Stimulated activated CD8-positive, alpha-beta memory T cell treated with anti-CD3 and anti-CD28 coated beads, Interleukin-7, amount 100 ng/mL, for 4 hours (primary cell): ENCODE results near the gene HDAC4.
A peak's percentile ranks its signal among the peaks of the same experiment; 100 is the strongest.

Source experiments
- DNase-seq, 2 donors: peaks; one replicate each; pipeline ENCODE4 v3.0.0-alpha.2; 2020; ENCODE audit warnings: low read depth in 2 of 2

The HDAC4 gene

DNA sequence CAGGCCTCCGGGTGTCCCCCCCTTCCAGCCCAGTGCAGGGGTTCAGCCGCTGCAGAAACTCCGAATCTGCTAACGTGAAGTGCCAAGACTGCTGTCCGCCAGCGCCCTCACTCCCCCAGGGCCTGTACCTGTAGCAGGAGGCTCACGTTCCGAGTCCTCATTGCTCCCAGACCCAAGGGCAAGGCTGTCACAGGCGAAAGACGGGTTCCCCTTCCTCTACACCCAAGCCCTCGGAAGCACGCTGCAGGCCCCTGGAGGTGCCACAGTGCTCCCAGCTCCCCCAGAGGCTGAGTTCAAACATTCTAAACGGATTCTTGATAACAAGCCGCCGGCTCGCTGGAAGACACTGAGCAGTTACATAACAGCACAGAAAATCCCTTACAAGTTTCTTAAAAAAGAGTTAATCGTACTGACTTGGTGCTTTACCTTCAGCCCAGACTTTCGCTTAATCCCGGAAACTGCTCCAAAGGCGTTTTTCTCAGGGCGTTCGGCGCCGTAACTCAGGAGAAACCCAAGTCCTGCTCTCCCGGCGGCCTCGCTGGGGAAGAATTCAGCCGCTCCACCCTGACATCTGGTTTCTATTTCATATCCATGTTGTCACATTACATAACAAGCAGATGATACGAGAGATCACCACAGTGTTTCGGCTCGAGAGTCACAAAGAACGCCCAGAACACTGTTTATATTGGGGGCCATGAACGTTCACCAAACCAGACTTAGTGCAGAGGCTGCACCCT is 92.0 kb downstream of the HDAC4 start:
- DNase-seq, result no peak

DNA sequence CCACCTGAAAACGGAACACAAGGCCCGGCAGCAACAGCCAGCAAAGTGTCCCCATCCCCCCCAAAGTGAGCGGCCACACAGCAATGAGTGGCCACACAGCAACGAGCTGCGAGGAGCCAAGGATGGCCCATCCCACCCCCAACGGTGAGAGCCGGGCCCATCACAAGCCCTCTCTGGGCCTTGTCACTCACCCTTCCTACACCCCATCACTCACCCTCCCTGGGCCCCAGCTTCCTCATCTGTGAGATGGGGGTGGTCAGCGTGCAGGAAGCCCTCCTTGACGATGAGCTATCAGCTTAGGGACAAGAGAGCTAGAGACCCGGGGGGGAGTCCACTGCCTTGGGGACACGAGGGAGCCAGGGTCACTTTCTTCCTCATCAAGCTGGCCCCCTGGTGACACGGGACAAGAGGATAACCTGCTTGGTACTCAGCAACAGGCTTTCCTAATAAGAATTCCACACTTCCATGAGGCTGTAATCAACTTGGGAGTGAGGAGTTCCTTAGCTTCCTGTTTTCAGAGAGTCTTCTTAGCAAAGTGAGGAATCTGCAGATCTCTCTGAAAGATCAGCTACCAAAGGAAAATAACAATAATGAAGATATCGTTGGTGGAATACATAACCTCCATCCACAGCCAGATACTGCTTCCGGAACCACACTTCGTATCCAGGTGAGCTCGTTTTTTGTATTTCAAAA is 92.8 kb downstream of the HDAC4 start:
- DNase-seq, result no peak

DNA sequence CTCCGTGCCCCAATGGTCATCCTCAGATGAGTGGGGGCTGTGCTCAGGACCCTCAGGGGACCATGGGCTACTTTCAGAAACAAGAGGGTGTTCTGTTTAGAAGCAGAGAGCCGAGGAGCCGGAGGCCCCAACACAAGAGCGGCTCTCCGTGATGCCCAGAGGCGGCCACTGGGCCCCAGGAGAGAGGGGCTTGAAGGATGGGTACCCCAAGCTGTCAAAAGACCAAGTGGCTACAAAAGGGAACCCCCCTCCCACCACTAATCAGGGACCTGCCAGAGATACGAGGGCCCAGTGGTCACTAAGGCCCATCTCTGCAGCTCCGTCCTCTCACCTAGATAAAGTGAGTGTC is 93.6 kb downstream of the HDAC4 start:
- DNase-seq, result no peak

DNA sequence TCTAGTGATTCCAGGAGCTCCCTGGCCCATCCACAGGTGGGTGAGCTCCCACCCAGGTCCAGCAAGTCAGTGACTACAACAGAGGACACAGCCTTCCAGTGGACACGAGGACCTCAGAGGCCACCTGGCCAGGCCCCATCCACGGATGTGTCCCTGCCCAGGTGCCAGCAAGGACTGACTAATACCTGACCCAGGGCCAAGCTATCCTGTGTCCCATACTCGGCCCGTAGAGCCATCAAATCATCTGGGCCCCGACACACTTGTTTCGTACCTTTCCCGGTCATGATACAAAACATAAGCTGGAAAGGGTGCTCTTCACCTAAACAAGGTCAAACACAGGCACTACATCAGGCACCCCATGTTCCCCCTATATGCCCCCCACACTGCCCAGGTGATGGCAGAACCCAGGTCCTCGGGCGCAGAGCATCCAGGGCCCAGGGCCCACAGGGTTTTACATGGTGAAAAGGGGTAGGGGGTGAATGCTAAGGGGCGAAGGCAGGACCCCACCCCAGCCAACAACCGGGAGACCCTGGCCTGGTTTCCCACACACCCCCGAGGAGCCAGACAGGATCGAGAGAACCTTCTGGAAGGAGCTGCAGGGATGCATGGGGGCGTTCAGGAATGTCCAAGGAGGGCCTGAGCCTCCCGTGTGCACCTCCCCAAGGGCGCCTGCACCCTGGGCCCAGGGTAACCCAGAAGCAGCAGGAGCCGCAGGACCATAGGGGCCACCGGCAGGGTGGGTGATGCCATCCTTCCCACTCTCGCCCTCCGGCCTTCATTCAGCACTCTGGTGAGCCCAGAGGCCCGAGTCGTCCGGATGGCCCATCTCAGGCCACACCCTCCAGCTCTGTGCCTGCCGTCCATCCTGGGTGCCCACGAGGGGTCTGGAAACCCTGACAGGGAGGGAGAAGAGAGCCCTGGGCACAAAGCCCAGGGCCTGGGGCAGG is 94.3 kb downstream of the HDAC4 start:
- DNase-seq, result no peak

DNA sequence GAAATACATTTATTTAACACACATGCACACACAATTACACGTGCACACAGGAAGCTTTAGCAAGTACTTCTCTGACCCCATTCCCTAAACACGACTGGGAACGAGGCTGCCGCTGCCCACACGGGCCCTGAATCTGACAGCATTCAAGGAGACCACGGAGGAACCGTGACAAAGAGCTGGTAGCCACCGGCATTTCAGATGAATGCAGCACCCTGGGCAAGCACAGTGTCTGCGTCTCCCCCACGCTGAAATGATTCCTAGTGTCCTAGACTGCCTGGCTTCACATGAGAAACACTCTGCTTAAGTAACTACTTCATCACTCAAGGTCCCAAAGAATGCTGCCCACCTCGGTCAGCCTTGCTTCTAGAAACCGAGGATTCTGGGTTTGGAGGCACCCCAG is 95.0 kb downstream of the HDAC4 start:
- DNase-seq, result no peak

DNA sequence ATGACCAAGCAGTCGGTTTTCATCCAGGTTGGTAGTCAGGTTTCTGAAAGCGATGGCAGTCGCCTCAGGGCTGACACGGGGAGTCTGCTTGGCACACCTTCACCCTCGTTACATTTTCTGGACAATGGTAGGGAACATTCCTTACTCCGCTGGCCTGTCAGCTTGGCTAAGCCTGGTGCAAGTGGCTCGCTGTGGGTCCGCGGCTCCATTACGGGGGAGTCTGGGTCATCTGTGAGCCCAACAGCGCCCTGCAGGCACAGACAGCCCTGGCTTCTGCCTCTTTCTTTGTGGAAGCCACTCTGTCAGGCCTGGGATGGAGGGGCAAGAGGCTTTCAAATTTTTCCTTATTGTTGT is 95.6 kb downstream of the HDAC4 start:
- no peak for DNase-seq

DNA sequence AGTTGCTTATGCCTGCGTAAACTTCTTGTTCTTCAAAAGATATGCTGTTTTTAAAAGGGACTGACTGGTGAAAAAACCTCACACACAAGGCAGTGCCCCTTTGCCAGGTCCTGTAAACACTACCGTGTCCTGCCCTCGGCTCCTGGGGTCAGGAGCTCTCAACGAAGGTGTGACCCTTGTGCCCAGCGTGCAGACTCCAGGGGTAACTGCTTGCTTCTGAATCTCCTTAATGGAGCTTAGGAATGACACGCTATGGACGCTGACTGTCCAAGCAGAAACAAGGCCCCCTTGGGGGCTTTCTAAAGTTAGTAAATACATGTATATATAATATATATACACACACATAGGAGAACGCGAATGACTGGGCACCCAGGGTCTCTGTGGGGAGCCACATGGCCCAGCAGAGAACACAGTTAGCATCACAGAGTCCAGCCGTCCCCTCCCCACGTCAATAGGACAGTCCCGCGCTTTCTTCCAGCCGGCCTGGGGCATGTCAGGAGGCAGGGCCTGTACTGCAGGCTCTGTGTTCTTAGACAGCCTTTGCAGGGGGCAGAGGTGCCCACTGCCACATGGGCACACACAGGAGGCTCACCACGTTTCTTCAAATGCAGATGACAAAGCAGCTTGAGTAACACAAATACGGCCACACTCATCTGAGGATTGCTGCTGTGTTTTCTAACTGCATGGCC is 96.1 kb downstream of the HDAC4 start:
- no peak for DNase-seq

DNA sequence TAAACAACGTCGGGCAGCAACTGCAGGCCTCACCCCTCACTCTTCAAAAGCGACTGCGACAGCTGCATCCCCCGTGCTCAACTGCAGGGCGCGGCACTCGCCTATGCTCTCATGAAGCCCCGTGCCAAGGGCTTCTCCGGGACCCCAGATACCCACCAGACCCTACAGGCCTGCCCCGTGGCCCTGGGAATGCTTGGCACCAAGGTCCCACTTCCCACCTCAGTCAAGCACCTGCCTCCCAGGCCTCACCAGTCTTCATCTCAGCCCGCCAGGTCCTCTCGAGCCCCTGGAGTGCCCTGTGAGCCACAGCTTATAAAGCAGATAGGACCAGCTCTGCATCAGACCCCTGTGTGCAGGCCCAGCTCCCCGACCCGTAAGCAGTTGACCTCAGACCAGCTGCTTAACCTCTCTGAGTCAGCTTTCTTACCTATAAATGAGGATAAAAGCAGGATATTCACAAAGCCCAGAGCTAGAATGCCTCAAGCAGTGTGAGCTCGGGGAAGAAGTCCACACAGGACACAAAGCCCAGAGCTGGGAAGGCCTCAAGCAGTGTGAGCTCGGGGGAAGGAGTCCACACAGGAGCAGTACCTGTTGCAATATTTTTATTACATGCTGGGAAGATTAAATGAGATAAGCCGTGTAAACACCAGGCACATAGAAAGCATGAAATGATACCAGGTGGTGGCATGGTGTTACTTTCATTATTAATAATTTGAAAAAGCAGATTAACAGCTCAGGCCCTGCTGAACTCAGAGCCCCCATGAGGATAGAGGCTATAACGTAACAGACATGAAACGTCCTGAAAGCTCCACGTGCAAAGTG is 96.9 kb downstream of the HDAC4 start:
- DNase-seq, result no peak

DNA sequence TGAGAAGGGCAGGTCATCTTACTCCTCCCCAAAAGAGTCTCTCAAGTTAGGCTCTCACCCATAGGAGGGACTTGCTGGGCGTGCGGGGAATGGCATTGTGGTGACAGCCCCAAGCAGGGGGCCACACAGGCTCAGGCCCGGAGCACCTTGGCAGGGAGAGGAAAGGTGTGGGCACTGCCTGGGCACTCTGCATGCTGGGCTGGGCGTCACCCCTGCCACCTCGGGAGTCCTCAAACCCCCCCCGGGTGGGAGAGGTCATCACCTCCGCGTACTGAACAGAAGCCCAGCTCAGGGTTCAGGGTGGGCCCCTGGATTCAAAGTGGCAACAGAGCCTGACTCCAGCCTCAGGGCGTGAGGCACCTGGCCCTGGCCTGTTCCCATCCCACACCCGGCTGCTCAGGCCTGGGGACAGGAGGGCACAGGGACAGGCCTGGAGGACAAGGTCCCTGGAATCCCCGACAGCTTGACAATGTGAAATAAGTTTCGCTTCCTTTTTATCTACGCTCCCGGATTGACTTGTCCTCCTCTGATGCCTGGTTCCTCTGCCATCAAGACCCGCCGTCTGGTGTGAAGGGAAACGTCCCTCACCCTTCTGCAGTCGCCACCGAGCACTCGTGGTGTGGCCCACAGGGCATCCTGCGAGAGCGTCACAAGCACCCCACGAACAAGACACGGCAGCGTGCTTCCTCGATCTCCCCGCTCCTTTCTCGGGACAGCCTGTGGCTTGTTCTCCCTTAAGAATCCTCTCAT is 97.8 kb downstream of the HDAC4 start:
- no peak for DNase-seq

DNA sequence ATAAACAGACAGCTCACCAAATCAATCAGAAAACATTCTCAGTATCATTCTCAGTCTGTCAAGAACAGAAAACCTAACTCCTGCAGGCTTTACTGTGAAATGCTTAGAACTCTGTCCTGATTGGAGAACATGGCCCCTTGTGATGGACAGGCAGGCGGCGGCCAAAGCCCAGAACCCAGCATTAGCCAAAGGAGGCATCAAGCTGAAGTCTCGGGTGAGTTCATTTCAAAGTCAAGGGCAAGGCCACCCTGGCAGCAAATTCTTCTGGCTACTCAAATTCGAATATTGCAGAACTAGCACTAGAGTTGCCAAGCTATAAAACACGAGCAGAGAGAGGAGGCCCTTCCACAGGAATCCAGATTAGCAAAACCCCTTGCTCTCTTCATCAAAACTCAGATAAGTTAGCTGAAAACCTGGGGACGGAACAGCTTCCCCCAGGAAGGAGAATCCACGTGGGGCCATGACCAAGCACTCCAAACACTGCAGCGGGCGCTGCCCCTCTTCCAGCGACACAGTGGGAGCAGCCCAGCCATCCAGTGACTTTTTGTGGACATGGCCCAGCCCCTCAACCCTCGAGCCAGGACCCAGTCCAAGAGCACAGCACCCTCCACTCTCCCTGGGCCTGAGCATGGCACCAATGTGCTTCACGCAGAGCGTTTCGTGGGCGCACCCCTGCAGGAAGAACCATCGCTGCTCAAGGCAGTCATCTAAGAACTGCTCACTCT is 98.6 kb downstream of the HDAC4 start:
- no peak for DNase-seq

DNA sequence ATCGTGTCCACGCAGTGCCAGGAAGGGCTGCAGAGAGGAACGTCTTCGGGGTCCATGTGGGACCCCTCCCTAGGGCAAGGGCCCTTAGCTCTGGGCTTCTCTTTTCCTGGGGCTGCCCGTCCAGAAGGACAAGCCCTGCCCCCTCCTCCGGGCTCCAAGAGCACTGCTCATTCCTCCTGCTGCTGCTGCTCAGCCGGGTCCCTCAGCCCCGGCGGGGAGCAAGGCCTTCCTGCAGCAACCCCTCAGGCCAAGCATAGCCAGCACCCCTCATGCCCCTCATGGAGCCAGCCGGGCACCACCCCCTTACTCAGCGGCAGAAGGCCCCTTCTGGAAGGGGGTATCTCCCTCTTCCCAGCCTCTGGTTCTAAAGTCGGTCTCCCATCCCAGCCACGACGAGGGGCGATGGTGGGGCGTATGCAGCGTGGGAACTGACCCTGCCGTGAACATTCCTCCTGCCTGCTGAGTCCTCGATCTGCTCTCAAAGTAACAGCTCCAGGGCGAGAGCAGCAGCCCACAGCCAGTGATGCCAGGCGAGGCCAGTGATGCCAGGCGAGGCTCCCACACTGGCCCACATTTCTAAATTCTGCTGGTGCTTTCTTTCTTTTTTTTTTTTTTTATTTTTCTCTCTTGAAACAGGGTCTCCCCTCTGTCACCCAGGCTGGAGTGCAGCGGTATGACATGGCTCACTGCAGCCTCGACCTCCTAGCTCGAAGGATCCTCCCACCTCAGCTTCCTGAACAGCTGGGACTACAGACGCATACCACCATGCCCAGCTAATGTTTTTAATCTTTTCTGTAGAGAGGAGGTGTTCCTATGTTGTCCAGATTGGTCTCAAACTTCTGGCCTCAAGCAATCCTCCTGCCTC is 99.7 kb downstream of the HDAC4 start:
- no peak for DNase-seq

DNA sequence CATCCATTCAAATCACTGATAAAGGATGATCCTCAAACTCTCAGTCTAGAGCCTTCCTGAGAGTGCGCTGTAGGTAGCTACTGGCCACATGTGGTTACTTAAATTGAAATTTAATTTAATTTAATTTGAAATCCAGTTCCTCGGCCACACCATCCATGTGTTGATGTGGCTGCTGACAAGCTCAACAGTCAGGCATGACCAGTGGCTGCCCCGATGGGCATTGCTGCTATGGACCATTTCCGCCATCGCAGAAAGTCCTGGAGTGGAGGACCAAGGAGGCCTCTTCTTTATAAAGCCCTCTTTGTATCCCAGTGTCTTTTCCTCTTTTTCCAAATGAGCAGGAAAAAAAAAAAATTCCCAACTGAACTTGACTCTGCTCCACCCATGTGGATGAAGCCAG is 100.6 kb downstream of the HDAC4 start:
- no peak for DNase-seq

DNA sequence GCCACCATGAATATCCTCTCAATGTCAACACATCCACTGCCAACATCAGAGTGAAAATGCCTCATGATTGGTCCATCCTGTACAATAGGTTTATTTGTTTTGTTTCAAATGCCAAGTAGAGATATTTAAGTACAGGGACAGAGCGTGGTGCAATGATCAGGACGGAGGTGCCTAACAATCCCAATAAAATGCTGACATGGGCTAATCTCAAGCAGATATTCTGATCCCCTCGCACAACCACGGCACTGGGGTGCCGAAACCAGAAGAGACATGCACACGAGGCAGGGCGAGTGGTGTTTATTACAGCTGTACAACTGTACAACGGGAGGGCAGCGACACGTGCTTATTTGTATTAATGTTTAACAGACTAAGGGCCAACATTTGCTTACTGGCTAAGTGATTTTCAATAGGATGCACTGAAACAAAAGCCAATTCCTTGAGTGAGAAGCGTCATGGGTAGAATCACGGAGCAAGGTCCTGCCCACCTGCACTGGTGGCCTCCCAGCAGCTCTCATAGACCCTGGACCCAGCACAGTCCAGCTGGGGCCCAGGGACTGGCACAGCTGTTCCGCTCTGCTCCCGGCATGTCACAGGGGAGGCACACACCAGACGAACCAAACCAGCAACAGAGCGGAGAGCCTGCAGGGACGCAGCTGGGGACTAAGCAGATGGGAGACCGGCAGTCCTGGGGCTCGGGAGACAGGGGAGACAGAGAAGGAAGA is 101.4 kb downstream of the HDAC4 start:
- no peak for DNase-seq

DNA sequence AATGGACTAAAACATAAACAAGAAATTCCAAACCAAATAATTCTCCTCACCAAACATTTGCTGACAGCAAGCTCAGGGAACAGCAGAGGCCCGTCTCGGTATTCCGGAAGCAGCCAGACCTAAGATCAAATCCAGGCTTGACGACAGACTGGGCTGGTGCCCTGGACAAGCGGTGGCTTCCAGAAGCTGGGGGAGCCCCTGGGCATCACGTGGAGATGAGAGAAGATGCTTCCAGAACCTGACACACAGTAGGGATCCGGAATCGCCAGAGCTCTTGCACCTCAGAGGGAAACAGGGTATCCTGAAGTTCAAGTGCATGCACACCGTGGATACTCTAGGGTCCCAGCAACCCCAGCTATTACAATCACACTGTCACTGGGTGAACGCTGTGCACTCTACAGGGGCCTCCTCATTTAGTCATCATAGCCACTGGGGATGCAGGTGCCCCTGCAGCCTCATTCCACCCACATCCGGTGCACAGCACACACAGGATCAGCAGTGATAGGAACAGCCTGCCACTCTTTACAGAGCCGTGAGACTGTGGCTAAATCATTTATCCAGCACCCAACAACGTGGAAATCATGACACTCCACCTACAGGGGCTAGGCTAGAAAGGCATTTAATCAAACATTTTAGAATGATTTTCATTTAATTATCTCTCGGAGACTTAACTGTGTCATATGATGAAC is 102.6 kb downstream of the HDAC4 start:
- peak; percentile 67 to 69 for DNase-seq

DNA sequence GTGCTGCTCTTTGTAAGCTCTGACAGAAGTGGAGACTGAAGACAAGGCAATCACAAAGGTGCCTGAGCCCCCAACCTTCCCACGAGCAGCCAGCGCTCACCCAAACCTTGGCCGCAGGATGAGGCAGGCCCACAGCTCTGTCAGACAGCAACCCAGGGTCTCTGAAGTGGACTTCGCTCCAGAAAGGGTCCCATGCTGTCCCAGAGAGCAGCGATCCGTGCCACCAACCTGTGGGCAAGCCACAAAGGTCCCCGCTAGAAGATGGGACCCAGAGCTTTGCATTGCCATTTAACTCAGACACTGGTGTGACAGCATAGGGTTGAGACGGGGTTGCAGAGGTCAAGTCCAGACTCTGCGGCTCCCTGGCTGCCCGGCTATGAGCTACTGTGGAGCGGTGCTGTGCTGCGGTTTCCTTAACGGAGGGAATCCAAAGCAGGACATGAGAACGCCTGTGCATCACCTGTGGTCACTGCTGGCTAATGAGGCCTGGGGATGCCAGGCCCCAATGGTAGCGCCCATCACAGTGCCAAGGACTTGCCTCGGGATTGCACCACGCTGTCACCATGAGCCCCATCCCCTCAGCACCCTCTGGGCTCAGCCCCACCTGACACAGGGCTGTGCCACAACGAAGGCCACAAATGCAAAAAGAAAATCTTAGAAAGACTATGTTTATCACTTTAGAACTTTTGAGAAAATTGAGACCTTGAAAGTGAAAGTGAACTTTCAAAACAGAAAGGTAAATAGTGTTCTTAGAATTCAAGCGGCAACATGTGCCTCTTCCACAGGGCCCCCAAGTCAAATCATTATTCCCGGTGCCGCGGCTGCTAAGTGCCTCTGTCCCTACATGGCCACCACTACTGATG is 103.4 kb downstream of the HDAC4 start:
- no peak for DNase-seq
